Stimulated activated naive B cell treated with anti-CD40 and anti-IgM and Interleukin-4, amounts not matched to agents 10 μg/mL and 1 μg/mL and 100 μg/mL, for 72 hours (primary cell): ENCODE data around the gene ANKFN1.

Source experiments
- ATAC-seq, 2 donors: fragments of 150-1000 bp; cut with Tn5 transposase; replicated peaks; 2 replicates each; pipeline ENCODE4 v1.10.0; 2021; ENCODE audit warnings: moderate library complexity in 1 of 2
- DNase-seq: peaks from one replicate; pipeline ENCODE4 v3.0.0; 2021
- H3K27ac Mint-ChIP-seq: one replicate; pipeline ENCODE4 v1.8.0; 2022; ENCODE audit warnings: mild to moderate bottlenecking, mixed read lengths
- H3K27me3 Mint-ChIP-seq, 2 donors: one replicate each; pipeline ENCODE4 v1.8.0; 2022; ENCODE audit warnings: mixed read lengths in 2 of 2
- H3K36me3 Mint-ChIP-seq, 2 donors: one replicate each; pipeline ENCODE4 v1.8.0; 2022; ENCODE audit warnings: mixed read lengths in 2 of 2, mild to moderate bottlenecking in 1 of 2
- H3K4me1 Mint-ChIP-seq, 2 donors: one replicate each; pipeline ENCODE4 v1.8.0; 2022; ENCODE audit warnings: mixed read lengths in 2 of 2, mild to moderate bottlenecking in 1 of 2
- H3K4me3 Mint-ChIP-seq, 2 donors: one replicate each; pipeline ENCODE4 v1.8.0; 2022; ENCODE audit warnings: mild to moderate bottlenecking in 2 of 2, mixed read lengths in 2 of 2, moderate library complexity in 1 of 2
- H3K9me3 Mint-ChIP-seq, 2 donors: one replicate each; pipeline ENCODE4 v1.8.0; 2022; ENCODE audit warnings: mixed read lengths in 2 of 2, mild to moderate bottlenecking in 1 of 2

The ANKFN1 gene

GRCh38 chr17:56131431-56131830, 21.8 kb upstream of the ANKFN1 start:
- no peaks in the 10 kb centered on the region for H3K9me3 Mint-ChIP-seq
- no peak for DNase-seq
- H3K27me3 Mint-ChIP-seq = no peaks in the 10 kb centered on the region
- H3K4me1 Mint-ChIP-seq = no peaks in the 10 kb centered on the region
- ATAC-seq = no peak
- no peak overlapping the region for H3K27ac Mint-ChIP-seq
- no peaks in the 10 kb centered on the region for H3K36me3 Mint-ChIP-seq
- H3K4me3 Mint-ChIP-seq = no peak overlapping the region

GRCh38 chr17:56136301-56136700, 17.0 kb upstream of the ANKFN1 start:
- Mint-ChIP-seq H3K27ac (no peak overlapping the region), H3K9me3 (no peaks in the 10 kb centered on the region), H3K4me3 (no peak overlapping the region), H3K4me1 (no peaks in the 10 kb centered on the region), H3K27me3 (no peaks in the 10 kb centered on the region), H3K36me3 (no peaks in the 10 kb centered on the region)
- ATAC-seq (no peak), DNase-seq (no peak)

DNA sequence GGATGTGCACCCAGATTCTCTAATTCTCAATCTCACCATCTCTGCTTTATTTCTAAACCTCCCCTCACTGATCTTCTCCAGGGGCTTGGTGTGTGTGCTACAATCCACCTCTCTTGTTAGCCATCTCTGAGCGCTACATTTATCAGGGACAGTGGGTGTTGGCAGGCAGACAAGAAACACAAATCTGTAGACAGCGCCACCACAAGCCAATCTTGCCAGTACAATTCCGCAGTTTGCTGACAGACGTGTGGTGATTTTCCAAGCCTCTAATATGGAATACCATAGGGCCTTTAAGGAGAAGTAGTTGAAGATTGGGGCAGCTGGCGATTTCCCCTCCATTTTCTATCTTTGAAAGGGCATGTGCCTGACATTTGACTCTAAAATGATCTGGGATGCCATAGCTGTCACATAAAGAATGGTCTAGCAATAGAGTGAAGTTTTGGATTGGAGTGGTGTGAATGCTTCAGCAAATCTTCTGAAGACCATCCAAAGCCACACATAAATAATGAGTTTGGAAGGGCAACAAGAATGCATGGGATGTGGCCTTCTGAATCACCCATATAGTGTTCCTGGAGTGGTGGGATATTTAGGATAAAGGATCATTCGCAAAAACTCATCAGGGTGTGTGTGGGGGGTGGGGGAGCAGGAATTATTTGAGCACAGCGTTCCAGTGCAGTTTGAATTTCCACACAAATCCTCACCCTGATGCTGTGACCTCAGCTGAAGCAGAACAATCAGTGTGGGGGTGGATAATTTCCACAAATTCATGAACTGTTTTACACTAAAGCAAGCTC, 12.0 kb upstream of the ANKFN1 start:
- DNase-seq = no peak
- no peak overlapping the region for H3K27ac Mint-ChIP-seq
- H3K9me3 Mint-ChIP-seq = peaks cover 0 to under 1% of the 10 kb centered on the region in 2 donors
- no peak overlapping the region for H3K4me3 Mint-ChIP-seq
- H3K4me1 Mint-ChIP-seq = no peaks in the 10 kb centered on the region
- no peak for ATAC-seq
- H3K27me3 Mint-ChIP-seq = peaks cover 0 to 4% of the 10 kb centered on the region in 2 donors
- no peaks in the 10 kb centered on the region for H3K36me3 Mint-ChIP-seq

DNA sequence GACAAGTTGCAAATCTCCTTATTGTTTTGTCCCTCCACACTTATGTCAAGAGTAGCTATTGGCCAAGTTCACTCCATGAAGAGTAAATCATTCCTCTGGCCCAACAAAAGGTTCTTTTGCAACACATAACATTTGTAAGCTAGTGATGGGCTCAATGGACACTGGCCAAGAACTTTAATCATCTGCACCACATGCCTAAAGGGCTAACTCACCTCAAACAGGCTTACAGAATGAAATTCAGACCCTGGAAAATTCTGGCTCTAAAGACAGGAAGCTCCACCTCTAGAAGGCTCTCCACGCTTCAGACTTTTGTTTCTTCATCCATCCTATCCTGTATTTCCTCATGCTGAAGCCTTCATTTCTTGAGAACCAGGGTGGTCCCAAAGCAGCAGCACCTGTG, 10.9 kb upstream of the ANKFN1 start:
- no peak overlapping the region for H3K27ac Mint-ChIP-seq
- peaks cover 0 to 2% of the 10 kb centered on the region in 2 donors for H3K9me3 Mint-ChIP-seq
- H3K4me3 Mint-ChIP-seq = no peak overlapping the region
- no peak for DNase-seq
- H3K4me1 Mint-ChIP-seq = no peaks in the 10 kb centered on the region
- no peaks in the 10 kb centered on the region for H3K36me3 Mint-ChIP-seq
- peaks cover 0 to 4% of the 10 kb centered on the region in 2 donors for H3K27me3 Mint-ChIP-seq
- no peak for ATAC-seq

DNA sequence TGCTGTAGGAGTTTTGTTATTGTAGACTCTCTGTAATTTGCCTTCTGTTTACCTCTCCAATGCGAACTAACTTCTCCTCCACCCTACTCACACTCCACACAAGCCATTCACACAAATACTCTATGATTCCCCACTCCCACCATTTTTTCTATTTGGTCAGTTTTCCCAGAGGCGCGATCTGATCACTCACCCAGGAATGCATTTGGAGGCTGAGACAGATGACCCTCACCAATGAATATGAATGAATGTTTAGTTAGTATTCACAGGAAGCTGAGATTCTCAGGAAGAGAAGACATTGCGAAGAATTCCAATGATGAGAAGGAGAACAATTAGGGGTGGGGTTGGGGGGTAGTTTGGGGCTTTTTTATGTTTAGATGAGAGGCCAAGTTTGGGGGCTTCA, 10.5 kb upstream of the ANKFN1 start:
- Mint-ChIP-seq H3K9me3 (peaks cover 0 to 2% of the 10 kb centered on the region in 2 donors), H3K27me3 (peaks cover 0 to 4% of the 10 kb centered on the region in 2 donors), H3K36me3 (no peaks in the 10 kb centered on the region), H3K4me1 (no peaks in the 10 kb centered on the region), H3K27ac (no peak overlapping the region), H3K4me3 (no peak overlapping the region)
- DNase-seq = no peak
- no peak for ATAC-seq

DNA sequence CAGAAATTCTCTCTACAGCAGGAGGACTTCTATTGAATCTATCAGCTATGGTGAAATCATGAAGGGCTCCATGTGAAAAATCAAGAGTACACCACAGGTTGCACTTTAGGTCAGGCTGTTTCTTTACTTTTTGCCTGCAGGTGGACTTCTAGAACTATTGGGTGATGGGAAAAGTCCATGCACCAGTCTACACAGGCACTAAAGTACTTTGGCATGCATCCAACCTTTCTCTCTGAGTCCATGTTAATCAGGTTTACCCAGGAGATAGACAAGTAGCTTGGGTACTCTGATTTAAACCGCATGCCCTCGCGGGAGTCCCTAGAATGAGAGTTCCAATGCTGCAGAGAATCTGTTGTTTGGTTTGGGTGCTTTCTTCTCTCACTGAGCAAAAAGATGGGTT, 9.1 kb upstream of the ANKFN1 start:
- H3K27ac Mint-ChIP-seq = no peak overlapping the region
- no peak overlapping the region for H3K4me3 Mint-ChIP-seq
- H3K9me3 Mint-ChIP-seq = peaks cover 0 to 2% of the 10 kb centered on the region in 2 donors
- no peaks in the 10 kb centered on the region for H3K36me3 Mint-ChIP-seq
- H3K27me3 Mint-ChIP-seq = peaks cover 0 to 4% of the 10 kb centered on the region in 2 donors
- H3K4me1 Mint-ChIP-seq = no peaks in the 10 kb centered on the region
- ATAC-seq = no peak
- DNase-seq = no peak

DNA sequence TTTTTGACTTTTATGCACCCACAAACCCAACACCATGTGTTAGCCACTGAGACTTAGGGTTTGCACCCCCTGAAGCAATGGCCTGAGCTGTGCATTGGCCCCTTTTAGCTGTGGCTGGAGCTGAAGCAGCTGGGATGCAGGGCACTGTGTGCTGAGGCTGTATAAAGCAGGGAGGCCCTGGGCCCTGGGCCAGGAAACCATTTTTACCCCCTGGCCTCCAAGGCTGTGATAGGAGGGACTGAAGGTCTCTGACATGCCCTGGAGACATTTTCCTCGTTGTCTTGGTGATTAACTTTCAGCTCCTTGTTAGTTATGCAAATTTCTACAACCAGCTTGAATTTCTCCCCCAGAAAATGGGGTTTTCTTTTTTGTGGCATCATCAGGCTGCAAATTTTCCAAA, 6.7 kb upstream of the ANKFN1 start:
- peaks cover 0 to 2% of the 10 kb centered on the region in 2 donors for H3K9me3 Mint-ChIP-seq
- DNase-seq (no peak), ATAC-seq (no peak)
- H3K27ac Mint-ChIP-seq = no peak overlapping the region
- peaks cover 0 to 4% of the 10 kb centered on the region in 2 donors for H3K27me3 Mint-ChIP-seq
- no peaks in the 10 kb centered on the region for H3K4me1 Mint-ChIP-seq
- no peak overlapping the region for H3K4me3 Mint-ChIP-seq
- H3K36me3 Mint-ChIP-seq = no peaks in the 10 kb centered on the region

- H3K4me1 Mint-ChIP-seq = no peaks in the 10 kb centered on the region
- H3K9me3 Mint-ChIP-seq = peaks cover 0 to 2% of the 10 kb centered on the region in 2 donors
- H3K36me3 Mint-ChIP-seq = no peaks in the 10 kb centered on the region
- H3K4me3 Mint-ChIP-seq = no peak overlapping the region
- ATAC-seq (no peak), DNase-seq (no peak)
- H3K27ac Mint-ChIP-seq = no peak overlapping the region
- H3K27me3 Mint-ChIP-seq = peaks cover 0 to 2% of the 10 kb centered on the region in 2 donors
These were observed 4.9 kb upstream of the ANKFN1 start for GRCh38 chr17:56148333-56148732.

DNA sequence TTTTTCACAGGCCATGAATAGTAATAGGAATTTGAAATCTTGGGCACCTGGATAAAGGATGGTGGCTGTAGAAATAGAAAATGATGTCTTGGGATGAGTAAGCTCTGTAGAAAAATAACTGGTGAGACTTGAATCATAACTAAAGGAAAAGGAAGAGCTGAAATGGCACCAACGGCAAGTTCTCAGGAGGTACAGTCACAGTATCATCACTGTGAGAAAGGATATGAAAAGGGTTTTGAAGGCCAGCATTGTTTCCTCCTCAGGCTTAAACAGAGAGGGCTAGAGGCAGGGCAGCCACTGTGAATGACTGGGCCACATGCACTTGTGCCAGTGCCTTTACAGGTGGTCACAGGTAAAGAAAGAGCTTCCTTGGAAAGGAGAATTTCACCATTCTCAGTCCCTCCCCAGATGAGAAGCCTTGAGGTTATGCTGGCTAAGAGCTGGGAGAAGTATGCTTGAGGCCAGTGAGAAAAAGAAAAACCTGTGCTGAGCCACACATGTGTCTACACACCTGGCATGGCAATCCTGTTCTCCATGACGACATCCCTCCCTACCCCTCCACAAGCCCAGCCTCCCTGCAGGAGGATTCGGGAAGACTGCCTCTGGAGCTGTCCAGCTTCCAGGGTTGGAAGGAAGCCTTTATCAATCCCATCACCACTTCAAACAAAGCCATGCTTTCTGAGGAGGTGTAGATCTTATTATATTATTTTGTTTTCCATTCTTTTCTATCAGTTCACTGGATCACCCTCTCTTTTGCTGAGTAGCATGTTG, 3.8 kb upstream of the ANKFN1 start:
- peaks cover 0 to 2% of the 10 kb centered on the region in 2 donors for H3K9me3 Mint-ChIP-seq
- no peaks in the 10 kb centered on the region for H3K27me3 Mint-ChIP-seq
- DNase-seq = no peak
- ATAC-seq = no peak
- no peaks in the 10 kb centered on the region for H3K4me1 Mint-ChIP-seq
- no peak overlapping the region for H3K27ac Mint-ChIP-seq
- no peaks in the 10 kb centered on the region for H3K36me3 Mint-ChIP-seq
- H3K4me3 Mint-ChIP-seq = no peak overlapping the region

- Mint-ChIP-seq H3K36me3 (no peaks in the 10 kb centered on the region), H3K4me1 (no peaks in the 10 kb centered on the region), H3K9me3 (peaks cover 0 to 2% of the 10 kb centered on the region in 2 donors), H3K27ac (no peak overlapping the region), H3K27me3 (no peaks in the 10 kb centered on the region), H3K4me3 (no peak overlapping the region)
- DNase-seq (no peak), ATAC-seq (no peak)
These were observed 2.6 kb upstream of the ANKFN1 start for GRCh38 chr17:56150649-56151048.

DNA sequence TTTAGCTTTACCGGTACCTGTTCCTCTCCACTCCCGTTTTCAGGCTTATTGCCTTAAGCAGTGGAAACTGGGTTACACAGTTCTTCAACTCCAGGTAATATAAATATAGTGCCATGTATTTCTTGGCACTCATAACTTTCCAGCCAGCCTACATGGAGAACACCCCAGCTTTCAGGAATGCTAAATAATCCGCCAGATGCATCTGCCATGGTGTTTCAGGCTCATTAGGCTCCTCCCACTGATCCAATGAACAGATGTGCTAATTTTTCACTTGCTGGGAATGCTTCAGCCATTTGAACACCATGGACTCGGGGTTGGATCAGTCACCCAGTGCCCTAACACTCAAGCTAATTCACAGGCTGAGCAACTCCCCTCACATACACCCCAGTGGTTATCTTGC, 4.6 kb downstream of the ANKFN1 start:
- Mint-ChIP-seq H3K4me3 (no peak overlapping the region), H3K36me3 (no peaks in the 10 kb centered on the region), H3K4me1 (no peaks in the 10 kb centered on the region), H3K27ac (no peak overlapping the region), H3K9me3 (no peaks in the 10 kb centered on the region), H3K27me3 (no peaks in the 10 kb centered on the region)
- DNase-seq (no peak), ATAC-seq (no peak)

GRCh38 chr17:56158344-56158743, 5.1 kb downstream of the ANKFN1 start:
- H3K27me3 Mint-ChIP-seq = no peaks in the 10 kb centered on the region
- no peaks in the 10 kb centered on the region for H3K4me1 Mint-ChIP-seq
- ATAC-seq = no peak
- DNase-seq = no peak
- H3K4me3 Mint-ChIP-seq = no peak overlapping the region
- no peaks in the 10 kb centered on the region for H3K9me3 Mint-ChIP-seq
- H3K36me3 Mint-ChIP-seq = no peaks in the 10 kb centered on the region
- H3K27ac Mint-ChIP-seq = no peak overlapping the region

GRCh38 chr17:56158915-56159825, 5.9 kb downstream of the ANKFN1 start:
- DNase-seq (no peak), ATAC-seq (no peak)
- Mint-ChIP-seq H3K9me3 (no peaks in the 10 kb centered on the region), H3K27ac (peak overlapping the region; percentile 0), H3K4me1 (no peaks in the 10 kb centered on the region), H3K27me3 (no peaks in the 10 kb centered on the region), H3K4me3 (no peak overlapping the region), H3K36me3 (no peaks in the 10 kb centered on the region)

DNA sequence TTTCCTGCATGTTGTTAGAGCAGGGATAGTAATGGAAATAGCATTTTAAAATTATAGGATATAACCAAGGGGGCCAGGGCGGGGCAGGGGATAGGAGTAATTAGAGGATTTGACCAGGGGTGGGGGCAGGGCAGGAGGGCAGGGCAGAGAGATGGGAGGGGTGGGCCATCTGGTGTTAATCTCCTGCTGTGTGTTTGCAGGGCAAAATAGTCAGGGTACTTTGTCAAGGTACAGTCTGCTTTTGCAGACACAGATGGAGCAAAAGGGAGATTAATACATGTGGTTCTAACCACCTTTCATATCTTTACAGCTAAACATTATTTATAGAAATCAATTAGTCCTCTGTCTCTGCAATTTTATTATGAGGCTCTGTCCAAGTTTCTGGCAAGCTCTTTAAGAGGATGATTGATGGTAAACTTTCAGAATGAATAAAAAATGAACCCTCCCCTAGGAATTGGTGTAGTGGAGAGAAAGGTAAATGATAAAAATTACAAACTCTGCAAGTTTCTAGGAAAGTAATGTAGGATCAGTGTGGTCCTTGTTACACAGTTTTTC, 6.6 kb downstream of the ANKFN1 start:
- Mint-ChIP-seq H3K36me3 (no peaks in the 10 kb centered on the region), H3K27me3 (no peaks in the 10 kb centered on the region), H3K27ac (no peak overlapping the region), H3K4me3 (no peak overlapping the region), H3K4me1 (no peaks in the 10 kb centered on the region), H3K9me3 (no peaks in the 10 kb centered on the region)
- DNase-seq = no peak
- ATAC-seq = no peak
